SK-N-SH (cell line): ENCODE data around the gene MITD1. TPM values are rescaled to one million over a fixed set of nuclear protein-coding genes. Genes with fewer than 3 reads are reported as not detected.

Experiments
- CTCF ChIA-PET: fragments of 300-600, 350-600 bp; formaldehyde crosslinking; extraction: SDS; loops from one replicate; lab custom pipeline; 2021; lab: Yijun Ruan, JAX
- POLR2A ChIA-PET: fragments of 350-600 bp; sonication (Branson Sonifier 250); formaldehyde crosslinking; extraction: SDS; loops from one replicate; lab custom pipeline; 2020; ENCODE audit warnings: antibody characterized with exemption, inconsistent platforms; lab: Yijun Ruan, JAX
- DNase-seq: peaks from one replicate; pipeline ENCODE4 v3.0.0; 2012
- H2AFZ ChIP-seq: fragments of 200-600 bp; sonication (generic); 2 replicates; pipeline ENCODE4 v1.8.1; 2016; ENCODE audit warnings: antibody characterized with exemption, mild to moderate bottlenecking, low read depth
- H3F3A ChIP-seq: fragments of 200-600 bp; sonication (generic); replicated peaks from 2 replicates; pipeline ENCODE3; 2016; ENCODE audit warnings: antibody characterized with exemption, mild to moderate bottlenecking; ENCODE audit not compliant: insufficient read depth
- H3K27ac ChIP-seq, 2 experiments: fragments of 200-500 bp in 1 of 2; fragments of 200-600 bp in 1 of 2; sonication (Bioruptor generic) in 1 of 2; sonication (generic), shearing (Covaris generic) in 1 of 2; 2 replicates each; pipeline versions ENCODE4 v1.5.1 to v1.6.1; 2014 to 2016; ENCODE audit warnings: low read depth in 2 of 2, inconsistent platforms in 1 of 2, low read length in 1 of 2, mild to moderate bottlenecking in 1 of 2, mixed read lengths in 1 of 2
- H3K27me3 ChIP-seq: fragments of 200-600 bp; sonication (generic), shearing (Covaris generic); 2 replicates; pipeline ENCODE4 v1.6.1; 2016; ENCODE audit warnings: mixed run types; ENCODE audit not compliant: insufficient read depth
- H3K36me3 ChIP-seq, 2 experiments: fragments of 200-500 bp in 1 of 2; fragments of 200-600 bp in 1 of 2; sonication (Bioruptor generic) in 1 of 2; sonication (generic) in 1 of 2; replicated peaks in 1 of 2; 2 replicates each; pipeline versions ENCODE3 to v1.5.1; 2014 to 2016; ENCODE audit warnings: low read length in 1 of 2, mild to moderate bottlenecking in 1 of 2; ENCODE audit not compliant: insufficient read depth in 2 of 2, control insufficient read depth in 1 of 2
- H3K4me1 ChIP-seq, 2 experiments: fragments of 200-500 bp in 1 of 2; fragments of 200-600 bp in 1 of 2; sonication (Bioruptor generic) in 1 of 2; sonication (generic), shearing (Covaris generic) in 1 of 2; 2 replicates each; pipeline versions ENCODE4 v1.5.1 to v1.6.1; 2014 to 2016; ENCODE audit warnings: low read depth in 1 of 2, low read length in 1 of 2, mixed run types in 1 of 2; ENCODE audit not compliant: insufficient read depth in 2 of 2, control insufficient read depth in 1 of 2
- H3K4me2 ChIP-seq: fragments of 200-600 bp; sonication (generic), shearing (Covaris generic); 2 replicates; pipeline ENCODE4 v1.6.1; 2017; ENCODE audit warnings: mixed run types
- H3K4me3 ChIP-seq, 2 experiments: fragments of 200-500 bp in 1 of 2; fragments of 200-600 bp in 1 of 2; sonication (Bioruptor generic) in 1 of 2; sonication (generic), shearing (Covaris generic) in 1 of 2; 2 replicates each; pipeline versions ENCODE4 v1.5.1 to v1.8.1; 2014 to 2016; ENCODE audit warnings: low read depth in 2 of 2, inconsistent platforms in 1 of 2, low read length in 1 of 2, mild to moderate bottlenecking in 1 of 2, mixed read lengths in 1 of 2, moderate library complexity in 1 of 2
- H3K79me2 ChIP-seq: fragments of 200-600 bp; sonication (generic); 2 replicates; pipeline ENCODE4 v1.8.1; 2017; ENCODE audit warnings: mild to moderate bottlenecking; ENCODE audit not compliant: insufficient read depth
- H3K9ac ChIP-seq: fragments of 200-600 bp; sonication (generic); 2 replicates; pipeline ENCODE4 v1.6.1; 2017; ENCODE audit warnings: mixed run types
- H3K9me2 ChIP-seq: fragments of 200-600 bp; sonication (generic); 2 replicates; pipeline ENCODE4 v1.6.1; 2017; ENCODE audit warnings: mixed run types
- H3K9me3 ChIP-seq: fragments of 200-600 bp; sonication (generic); 2 replicates; pipeline ENCODE4 v1.6.1; 2017; ENCODE audit warnings: mixed run types, mild to moderate bottlenecking, moderate library complexity
- H4K20me1 ChIP-seq: fragments of 200-600 bp; sonication (generic); 2 replicates; pipeline ENCODE4 v1.6.1; 2017; ENCODE audit warnings: mild to moderate bottlenecking, mixed run types; ENCODE audit not compliant: insufficient read depth
- CHD2 ChIP-seq: fragments of 150-350 bp; IDR thresholded peaks from 2 replicates; pipeline ENCODE4 v1.6.1; 2018; ENCODE audit warnings: low read length; ENCODE audit not compliant: partially characterized antibody
- ELF1 ChIP-seq: IDR thresholded peaks from 2 replicates; pipeline ENCODE4 v1.4.0; 2012
- EP300 ChIP-seq, 2 experiments: IDR thresholded peaks; 2 replicates each; pipeline versions ENCODE4 v1.4.0 to v1.6.1; 2012; ENCODE audit warnings: borderline replicate concordance in 1 of 2, low read depth in 1 of 2, low read length in 1 of 2
- EZH2phosphoT487 ChIP-seq: fragments of 200-600 bp; sonication (generic); IDR thresholded peaks from 2 replicates; pipeline ENCODE4 v1.6.1; 2017; ENCODE audit warnings: low read depth, mixed run types, mild to moderate bottlenecking, antibody characterized with exemption, moderate library complexity, borderline replicate concordance
- FOXJ3 ChIP-seq: sonication (generic); formaldehyde crosslinking; IDR thresholded peaks from 2 replicates; pipeline ENCODE4 v1.5.1; 2020; ENCODE audit warnings: mild to moderate bottlenecking, missing genetic modification reagents
- FOXM1 ChIP-seq: IDR thresholded peaks from 2 replicates; pipeline ENCODE4 v1.4.0; 2012; ENCODE audit warnings: low read depth, mild to moderate bottlenecking
- GABPA ChIP-seq: IDR thresholded peaks from 2 replicates; pipeline ENCODE4 v1.4.0; 2012; ENCODE audit warnings: low read depth, mild to moderate bottlenecking
- GATA2 ChIP-seq: sonication (generic); formaldehyde crosslinking; IDR thresholded peaks from 2 replicates; pipeline ENCODE4 v1.5.0; 2020; ENCODE audit warnings: mild to moderate bottlenecking, missing genetic modification reagents
- IRF3 ChIP-seq: fragments of 150-350 bp; IDR thresholded peaks from 2 replicates; pipeline ENCODE4 v1.6.1; 2016; ENCODE audit warnings: mild to moderate bottlenecking, low read depth, low read length
- MAX ChIP-seq: IDR thresholded peaks from 2 replicates; pipeline ENCODE4 v1.4.0; 2012; ENCODE audit warnings: low read depth
- MXI1 ChIP-seq: IDR thresholded peaks from 2 replicates; pipeline ENCODE4 v1.6.1; 2012; ENCODE audit warnings: mild to moderate bottlenecking, low read depth, low read length, improper control_type of control experiment
- NFIC ChIP-seq: IDR thresholded peaks from 2 replicates; pipeline ENCODE4 v1.4.0; 2012; ENCODE audit warnings: borderline replicate concordance
- PBX3 ChIP-seq: IDR thresholded peaks from 2 replicates; pipeline ENCODE4; 2012
- RFX5 ChIP-seq: IDR thresholded peaks from 2 replicates; pipeline ENCODE4 v1.6.1; 2012; ENCODE audit warnings: mild to moderate bottlenecking, improper control_type of control experiment, low read length
- RXRA ChIP-seq: IDR thresholded peaks from 2 replicates; pipeline ENCODE4 v1.4.0; 2012; ENCODE audit warnings: low read depth, mild to moderate bottlenecking, borderline replicate concordance
- TAF1 ChIP-seq: IDR thresholded peaks from 2 replicates; pipeline ENCODE4 v1.6.1; 2012; ENCODE audit warnings: low read depth, mild to moderate bottlenecking, low read length, moderate library complexity, borderline replicate concordance
- TEAD4 ChIP-seq: IDR thresholded peaks from 2 replicates; pipeline ENCODE4 v1.4.0; 2012; ENCODE audit warnings: mild to moderate bottlenecking, borderline replicate concordance; ENCODE audit not compliant: insufficient read depth
- USF1 ChIP-seq: IDR thresholded peaks from 2 replicates; pipeline ENCODE4 v1.4.0; 2012; ENCODE audit warnings: low read depth, borderline replicate concordance
- ZBTB33 ChIP-seq: IDR thresholded peaks from 2 replicates; pipeline ENCODE4 v1.4.0; 2012; ENCODE audit warnings: low read depth, borderline replicate concordance
- WGBS: methylation state at CpG from one replicate; pipeline ENCODE4 v1.1.6; 2017; ENCODE audit warnings: low lambda C conversion rate; 5-methylcytosine and 5-hydroxymethylcytosine counted together
- polyA plus RNA-seq, 3 experiments: library from polyadenylated mRNA; depleted of rRNA; stranded (reverse); fragments of >200 nt; gene quantifications; 2 replicates each; pipeline ENCODE4 v1.2.3, GENCODE V29; 2012

The MITD1 gene
- polyA plus RNA-seq, 1 of the 3 experiments (the other 2 are of a cell fraction) = 11.8 TPM

- peak; percentile 98 for TF ChIP-seq TAF1
- TF ChIP-seq ZBTB33 = peak; percentile 57; the same call in 1 of the 2 replicates
- TF ChIP-seq FOXM1 = no peak
- peak; percentile 94 for TF ChIP-seq GABPA
- no peak for TF ChIP-seq GATA2 (CRISPR knock-in tag)
- no peak for TF ChIP-seq PBX3
- no peak for TF ChIP-seq TEAD4
- TF ChIP-seq USF1 = peak; percentile 96
- TF ChIP-seq NFIC = no peak
Observed at GRCh38 chr2:99180755-99181623, at the start of gene MITD1, which contains the start of gene MRPL30 (continued).

- no peak overlapping the region for H3K4me2 ChIP-seq
- ChIA-PET CTCF (no interaction called here), POLR2A (no interaction called here)
- no peaks in the 10 kb centered on the region for H4K20me1 ChIP-seq
- no peak overlapping the region for H3K4me3 ChIP-seq
- no peaks in the 10 kb centered on the region for H3K36me3 ChIP-seq
- H3K79me2 ChIP-seq = no peaks in the 10 kb centered on the region
- no peaks in the 10 kb centered on the region for H3K4me1 ChIP-seq
- H3K27me3 ChIP-seq = no peaks in the 10 kb centered on the region
- WGBS = 78% methylated on average over 4 of the region's 4 CpGs
- H3F3A ChIP-seq = no peaks in the 10 kb centered on the region
- H3K9ac ChIP-seq = no peak overlapping the region
- H3K9me3 ChIP-seq = no peaks in the 10 kb centered on the region
- no peak overlapping the region for H3K27ac ChIP-seq
- H3K9me2 ChIP-seq = no peaks in the 10 kb centered on the region
- H2AFZ ChIP-seq = no peak overlapping the region
- no peak for DNase-seq
- TF ChIP-seq EZH2phosphoT487 = no peak
- TF ChIP-seq ELF1 = no peak
- TF ChIP-seq TEAD4 = no peak
- TF ChIP-seq MAX = no peak
- no peak for TF ChIP-seq RFX5
- no peak for TF ChIP-seq RXRA
- no peak for TF ChIP-seq NFIC
- no peak for TF ChIP-seq ZBTB33
- no peak for TF ChIP-seq GABPA
- no peak for TF ChIP-seq IRF3
- no peak for TF ChIP-seq MXI1
- TF ChIP-seq FOXM1 = no peak
- no peak for TF ChIP-seq PBX3
- no peak for TF ChIP-seq CHD2
- TF ChIP-seq FOXJ3 (CRISPR knock-in tag) = no peak
- TF ChIP-seq EP300 (IDR thresholded peaks at IDR 0.05; ENCODE audit: borderline replicate concordance in 1 of 2, low read depth in 1 of 2, low read length in 1 of 2) = no peak
Observed at GRCh38 chr2:99217929-99218501, 37.2 kb upstream of the MITD1 start.
